ENCODE data around the gene POLG2. TPM values are rescaled to one million over a fixed set of nuclear protein-coding genes. Genes with fewer than 3 reads are reported as not detected.

Gene POLG2
- total and polyA plus RNA-seq, 9 of the 15 experiments (the other 6 are each of a cell fraction or from before 2014, with no cell fraction given), result 13.4 to 44.8 (median 37.0) TPM

DNA sequence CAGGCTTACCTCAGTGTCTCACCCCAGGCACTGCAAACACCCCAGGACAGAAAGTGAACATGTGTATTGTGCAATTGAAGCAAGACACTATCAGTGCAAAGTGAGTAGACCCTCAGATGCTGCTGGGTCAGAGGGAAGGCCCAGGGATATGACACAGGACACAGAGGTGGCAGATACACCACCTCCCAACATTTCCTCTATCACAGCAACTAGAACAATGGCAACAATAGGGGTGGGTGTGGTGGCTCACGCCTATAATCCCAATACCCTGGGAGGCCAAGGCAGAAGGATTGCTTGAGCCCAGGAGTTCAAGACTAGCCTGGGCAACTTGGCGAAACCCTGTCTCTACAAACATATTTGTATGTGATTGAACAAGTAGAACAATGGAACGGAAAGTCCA is 25.4 kb downstream of the POLG2 start:
- Histone ChIP-seq H3K4me1 (replicated peaks in 1 of 2; ENCODE audit: control insufficient read depth in 2 of 2, insufficient read depth in 2 of 2, low read length in 2 of 2) (no peaks in the 10 kb centered on the region), H3K27ac (ENCODE audit: extremely low read depth, low read depth, low read length) (no peak overlapping the region), H3K79me2 (ENCODE audit: control insufficient read depth, insufficient read depth, low read length) (no peaks in the 10 kb centered on the region), H3K36me3 (ENCODE audit: control insufficient read depth, insufficient read depth, low read length) (no peaks in the 10 kb centered on the region), H4K20me1 (replicated peaks; ENCODE audit: control insufficient read depth, insufficient read depth, low read length) (no peaks in the 10 kb centered on the region), H3K4me2 (ENCODE audit: insufficient read depth, low read length) (no peak overlapping the region), H3K4me3 (no peak overlapping the region), H3K9me1 (ENCODE audit: control insufficient read depth, insufficient read depth, low read length) (no peaks in the 10 kb centered on the region), H3K9me3 (replicated peaks; ENCODE audit: control insufficient read depth, insufficient read depth, low read depth, low read length) (no peaks in the 10 kb centered on the region), H3K9ac (ENCODE audit: insufficient read depth in 1 of 2, low read depth in 2 of 2, low read length in 2 of 2) (no peak overlapping the region), H3K27me3 (ENCODE audit: control insufficient read depth in 2 of 2, insufficient read depth in 2 of 2, low read length in 2 of 2) (no peaks in the 10 kb centered on the region), H2AFZ (ENCODE audit: low read depth, low read length) (no peak overlapping the region)
- BruUV-seq (replicated peaks), result no TSS peak
- no peak for DNase-seq (ENCODE audit: extremely low read depth in 1 of 4, low spot score in 3 of 4)
- in situ Hi-C loops (cut with MboI), result no loop called here
- POLR2A ChIA-PET, result no interaction called here
- CTCF ChIA-PET (ENCODE audit: low intra/inter-chr PET ratio), result no interaction called here
- no peak for ATAC-seq
- 56% methylated on average over 3 of the region's 3 CpGs for WGBS (ENCODE audit: insufficient coverage, low coverage, missing lambda C conversion rate)
- TF ChIP-seq CEBPB (tag; IDR thresholded peaks at IDR 0.05), result 0 out of 2 replicates have a peak, but pooled peaks have one; percentile 6
- no peak for TF ChIP-seq ZZZ3 (IDR thresholded peaks at IDR 0.05)
- intact Hi-C loops (cut with micrococcal nuclease), result no loop called here
- no peak for FAIRE-seq

- no TSS peak for BruUV-seq (replicated peaks)
- WGBS (ENCODE audit: insufficient coverage, low coverage, missing lambda C conversion rate), result 50% methylated on average over 4 of the region's 4 CpGs
- Histone ChIP-seq H3K4me1 (replicated peaks in 1 of 2; ENCODE audit: control insufficient read depth in 2 of 2, insufficient read depth in 2 of 2, low read length in 2 of 2) (no peaks in the 10 kb centered on the region), H3K36me3 (ENCODE audit: control insufficient read depth, insufficient read depth, low read length) (no peaks in the 10 kb centered on the region), H3K79me2 (ENCODE audit: control insufficient read depth, insufficient read depth, low read length) (no peaks in the 10 kb centered on the region), H2AFZ (ENCODE audit: low read depth, low read length) (no peak overlapping the region), H4K20me1 (replicated peaks; ENCODE audit: control insufficient read depth, insufficient read depth, low read length) (no peaks in the 10 kb centered on the region), H3K27me3 (ENCODE audit: control insufficient read depth in 2 of 2, insufficient read depth in 2 of 2, low read length in 2 of 2) (no peaks in the 10 kb centered on the region), H3K27ac (ENCODE audit: extremely low read depth, low read depth, low read length) (no peak overlapping the region), H3K9me1 (ENCODE audit: control insufficient read depth, insufficient read depth, low read length) (no peaks in the 10 kb centered on the region), H3K9ac (ENCODE audit: insufficient read depth in 1 of 2, low read depth in 2 of 2, low read length in 2 of 2) (no peak overlapping the region), H3K4me2 (ENCODE audit: insufficient read depth, low read length) (no peak overlapping the region), H3K4me3 (no peak overlapping the region), H3K9me3 (replicated peaks; ENCODE audit: control insufficient read depth, insufficient read depth, low read depth, low read length) (no peaks in the 10 kb centered on the region)
- TF ChIP-seq PBX2 (CRISPR knock-in tag; IDR thresholded peaks at IDR 0.05; ENCODE audit: low read depth) (no peak), PBX2 (tag; conservative IDR thresholded peaks at IDR 0.05; ENCODE audit: low read depth) (0 out of 2 replicates have a peak, but pooled peaks have one; percentile 34), SUPT5H (IDR thresholded peaks at IDR 0.05) (no peak)
- ChIA-PET CTCF (ENCODE audit: low intra/inter-chr PET ratio) (no interaction called here), POLR2A (interaction anchor here (0.7 kb wide), 1 partner anchor 13 kb away, joined by 3 read pairs; no protein-coding TSS in a partner anchor)
- FAIRE-seq, result no peak
- in situ Hi-C loops (cut with MboI), result no loop called here
- no peak for ATAC-seq
- intact Hi-C loops (cut with micrococcal nuclease), result no loop called here
- no peak for DNase-seq (ENCODE audit: extremely low read depth in 1 of 4, low spot score in 3 of 4)
Measured at GRCh38 chr17:64470625-64471024, 26.2 kb downstream of the POLG2 start.
